Keratinocyte (primary cell): ENCODE measurements around the gene RTL9. TPM values are rescaled to one million over a fixed set of nuclear protein-coding genes. Genes with fewer than 3 reads are reported as not detected.

ENCODE experiments used
- DNase-seq: peaks from one replicate; pipeline ENCODE4 v3.0.0-alpha.2; 2011; ENCODE audit warnings: low read depth, missing footprints, low spot score
- FAIRE-seq: peaks from 2 replicates; lab custom pipeline; 2011; peaks lifted over from hg19 to GRCh38; lab: Jason Lieb, UNC
- H2AFZ ChIP-seq: 2 replicates; pipeline ENCODE4 v1.6.0; 2012; ENCODE audit warnings: low read length, control low read depth, inconsistent platforms; ENCODE audit not compliant: control insufficient read depth
- H3K27ac ChIP-seq: 2 replicates; pipeline ENCODE4 v1.5.1; 2011; ENCODE audit warnings: low read length; ENCODE audit not compliant: control insufficient read depth, insufficient read depth
- H3K27me3 ChIP-seq: 3 replicates; pipeline ENCODE4 v1.6.0; 2011; ENCODE audit warnings: low read length; ENCODE audit not compliant: control insufficient read depth, insufficient read depth; ENCODE audit errors: extremely low read depth
- H3K36me3 ChIP-seq, 2 experiments: 2 replicates in 1 of 2; 3 replicates in 1 of 2; pipeline ENCODE4 v1.5.1; 2011; ENCODE audit warnings: low read length in 2 of 2, mild to moderate bottlenecking in 1 of 2; ENCODE audit not compliant: control insufficient read depth in 2 of 2, insufficient read depth in 2 of 2; ENCODE audit errors: extremely low read depth in 1 of 2
- H3K4me1 ChIP-seq: 3 replicates; pipeline ENCODE4 v1.5.1; 2011; ENCODE audit warnings: low read length; ENCODE audit not compliant: control insufficient read depth, insufficient read depth; ENCODE audit errors: extremely low read depth
- H3K4me2 ChIP-seq: 3 replicates; pipeline ENCODE4 v1.6.0; 2011; ENCODE audit warnings: low read depth, low read length; ENCODE audit not compliant: control insufficient read depth, insufficient read depth; ENCODE audit errors: extremely low read depth
- H3K4me3 ChIP-seq, 3 experiments: fragments of 200-600 bp in 1 of 3; sonication (generic) in 1 of 3; 2 replicates in 2 of 3; 3 replicates in 1 of 3; pipeline ENCODE4 v1.5.1; 2011 to 2016; ENCODE audit warnings: low read length in 3 of 3, mild to moderate bottlenecking in 3 of 3, control low read depth in 2 of 3, inconsistent platforms in 1 of 3, low read depth in 1 of 3, mixed read lengths in 1 of 3, mixed run types in 1 of 3, moderate library complexity in 1 of 3; ENCODE audit not compliant: control insufficient read depth in 2 of 3, insufficient read depth in 2 of 3; ENCODE audit errors: extremely low read depth in 1 of 3
- H3K79me2 ChIP-seq: 2 replicates; pipeline ENCODE4 v1.6.0; 2012; ENCODE audit warnings: low read length; ENCODE audit not compliant: control insufficient read depth, insufficient read depth
- H3K9ac ChIP-seq: 3 replicates; pipeline ENCODE4 v1.6.0; 2011; ENCODE audit warnings: low read length; ENCODE audit not compliant: control insufficient read depth, insufficient read depth; ENCODE audit errors: extremely low read depth
- H3K9me1 ChIP-seq: 3 replicates; pipeline ENCODE4 v1.6.0; 2011; ENCODE audit warnings: low read length; ENCODE audit not compliant: control insufficient read depth, insufficient read depth; ENCODE audit errors: extremely low read depth
- H3K9me3 ChIP-seq: 2 replicates; pipeline ENCODE4 v1.5.1; 2012; ENCODE audit warnings: low read depth, low read length; ENCODE audit not compliant: control insufficient read depth
- H4K20me1 ChIP-seq: 3 replicates; pipeline ENCODE4 v1.6.0; 2011; ENCODE audit warnings: low read length; ENCODE audit not compliant: control insufficient read depth, insufficient read depth; ENCODE audit errors: extremely low read depth
- CTCF ChIP-seq, 3 experiments: IDR thresholded peaks in 1 of 3; conservative IDR thresholded peaks in 1 of 3; optimal IDR thresholded peaks in 1 of 3; 2 replicates in 2 of 3; 3 replicates in 1 of 3; pipeline versions ENCODE3 to v1.5.1; 2011; ENCODE audit warnings: low read length in 3 of 3, mild to moderate bottlenecking in 3 of 3, moderate library complexity in 2 of 3, control low read depth in 1 of 3, inconsistent platforms in 1 of 3; ENCODE audit not compliant: insufficient read depth in 2 of 3; ENCODE audit errors: extremely low read depth in 1 of 3
- EZH2 ChIP-seq: IDR thresholded peaks from one replicate; pipeline ENCODE4 v1.6.1; 2012; ENCODE audit warnings: inconsistent platforms, mild to moderate bottlenecking, low read length, moderate library complexity
- dilution Hi-C: fragments of 300-500 bp; cut with MboI; formaldehyde crosslinking; loops from one replicate; pipeline ENCODE4 v1.7.0; 2020; ENCODE audit warnings: low sequenced_read_pairs; ENCODE audit not compliant: extremely low pct_ligation_motif_present
- polyA plus RNA-seq, 5 experiments: library from polyadenylated mRNA; depleted of rRNA in 3 of 5; stranded (reverse) in 3 of 5; stranded (forward) in 1 of 5; unstranded in 1 of 5; fragments of >200 nt; gene quantifications; 1 replicate in 1 of 5; 2 replicates in 3 of 5; 3 replicates in 1 of 5; pipeline versions ENCODE4 v1.2.1 to v1.2.3, GENCODE V29; 2011 to 2012; ENCODE audit warnings: missing spikeins in 2 of 5, low read depth in 1 of 5, low replicate concordance in 1 of 5
- small RNA-seq, 3 experiments: library from RNA; depleted of rRNA; stranded (forward); fragments of <200 nt; gene quantifications; one replicate each; pipeline ENCODE3, GENCODE V24; 2012; ENCODE audit warnings: low read depth in 3 of 3, low replicate concordance in 1 of 3; ENCODE audit not compliant: insufficient read length in 3 of 3

The RTL9 gene
- polyA plus RNA-seq, 1 donor (not counting 4 experiments of a cell fraction or from before 2014, with no cell fraction given) = 0.13 TPM

GRCh38 chrX:110406822-110407221 lies 48.2 kb downstream of the RTL9 start:
- H3K36me3 ChIP-seq = no peaks in the 10 kb centered on the region
- H3K4me2 ChIP-seq = no peak overlapping the region
- H3K4me3 ChIP-seq = no peak overlapping the region
- no peaks in the 10 kb centered on the region for H4K20me1 ChIP-seq
- DNase-seq (no peak), FAIRE-seq (no peak)
- TF ChIP-seq EZH2 (no peak), CTCF (optimal IDR thresholded peaks at IDR 0.05 in 1 of 3, IDR thresholded peaks at IDR 0.05 in 1 of 3, conservative IDR thresholded peaks at IDR 0.05 in 1 of 3; ENCODE audit: extremely low read depth in 1 of 3, insufficient read depth in 2 of 3, low read length in 3 of 3) (no peak)
- H3K9me1 ChIP-seq = no peaks in the 10 kb centered on the region
- dilution Hi-C loops = no loop called here
- no peaks in the 10 kb centered on the region for H3K27me3 ChIP-seq
- no peak overlapping the region for H3K9ac ChIP-seq
- no peak overlapping the region for H2AFZ ChIP-seq
- peaks cover 28% of the 10 kb centered on the region for H3K4me1 ChIP-seq
- H3K27ac ChIP-seq = no peak overlapping the region
- H3K9me3 ChIP-seq = no peaks in the 10 kb centered on the region
- H3K79me2 ChIP-seq = no peaks in the 10 kb centered on the region

GRCh38 chrX:110407910-110408545 lies 49.4 kb downstream of the RTL9 start:
- FAIRE-seq (peak; percentile 69), DNase-seq (no peak)
- no peaks in the 10 kb centered on the region for H3K27me3 ChIP-seq
- no peak overlapping the region for H3K9ac ChIP-seq
- H3K4me2 ChIP-seq = no peak overlapping the region
- H3K36me3 ChIP-seq = no peaks in the 10 kb centered on the region
- H3K9me1 ChIP-seq = no peaks in the 10 kb centered on the region
- TF ChIP-seq CTCF (optimal IDR thresholded peaks at IDR 0.05 in 1 of 3, IDR thresholded peaks at IDR 0.05 in 1 of 3, conservative IDR thresholded peaks at IDR 0.05 in 1 of 3; ENCODE audit: extremely low read depth in 1 of 3, insufficient read depth in 2 of 3, low read length in 3 of 3) = peak; percentile 56 to 68 (median 64)
- no peak for TF ChIP-seq EZH2
- no peaks in the 10 kb centered on the region for H3K79me2 ChIP-seq
- no peak overlapping the region for H3K4me3 ChIP-seq
- dilution Hi-C loops = no loop called here
- no peaks in the 10 kb centered on the region for H3K9me3 ChIP-seq
- no peak overlapping the region for H3K27ac ChIP-seq
- peaks cover 20% of the 10 kb centered on the region for H3K4me1 ChIP-seq
- no peaks in the 10 kb centered on the region for H4K20me1 ChIP-seq
- no peak overlapping the region for H2AFZ ChIP-seq

Small RNA genes within 50 kb of the gene (small RNA-seq; reads per million reads assigned to genes)
- 0 reads per million in 3 experiments for gene GNG5P2

Other genes with a start within 250 kb of the RTL9 start
- 9.5 to 15.5 TPM (median 10.6 TPM) in 3 replicates for gene AMMECR1, start 40.8 kb upstream of the RTL9 start, polyA plus RNA-seq